Cardiac fibroblast (primary cell): Measurements from ENCODE around the gene ELMOD2.
A peak's percentile ranks its signal among the peaks of the same experiment; 100 is the strongest.

Experiments used
- DNase-seq, 2 donors: peaks; one replicate each; pipeline versions ENCODE4 v3.0.0 to v3.0.0-alpha.2; 2010; ENCODE audit warnings: low read depth in 2 of 2
- H3K4me3 ChIP-seq, 2 donors: replicated peaks in 1 of 2; 1 replicate in 1 of 2; 2 replicates in 1 of 2; pipeline ENCODE4 v1.5.1; 2011; ENCODE audit warnings: low read depth in 2 of 2, low read length in 2 of 2, mild to moderate bottlenecking in 2 of 2, moderate library complexity in 1 of 2
- CTCF ChIP-seq: IDR thresholded peaks from one replicate; pipeline ENCODE4 v1.5.1; 2011; ENCODE audit warnings: low read depth, mild to moderate bottlenecking, low read length, inconsistent platforms

ELMOD2 gene

GRCh38 chr4:140581078-140581477, 57.1 kb downstream of the ELMOD2 start:
- peak in 1 of 2 donors; percentile 5 for DNase-seq
- no peak for TF ChIP-seq CTCF
- H3K4me3 ChIP-seq = no peak overlapping the region

GRCh38 chr4:140584439-140584838, 60.5 kb downstream of the ELMOD2 start:
- no peak for TF ChIP-seq CTCF
- DNase-seq = no peak
- H3K4me3 ChIP-seq = no peak overlapping the region

GRCh38 chr4:140595065-140595464, 71.1 kb downstream of the ELMOD2 start:
- no peak overlapping the region for H3K4me3 ChIP-seq
- DNase-seq = peak; percentile 27 to 31
- TF ChIP-seq CTCF = peak; percentile 49

- no peak for TF ChIP-seq CTCF
- no peak for DNase-seq
- H3K4me3 ChIP-seq = no peak overlapping the region
These were observed 76.4 kb downstream of the ELMOD2 start for GRCh38 chr4:140600408-140600807.

GRCh38 chr4:140602714-140603113, 78.7 kb downstream of the ELMOD2 start:
- no peak for DNase-seq
- H3K4me3 ChIP-seq = no peak overlapping the region
- TF ChIP-seq CTCF = no peak

GRCh38 chr4:140603286-140603685, 79.3 kb downstream of the ELMOD2 start:
- H3K4me3 ChIP-seq = no peak overlapping the region
- TF ChIP-seq CTCF = no peak
- no peak for DNase-seq
